ENCODE data around the gene HSF2BP. TPM values are rescaled to one million over a fixed set of nuclear protein-coding genes. Genes with fewer than 3 reads are reported as not detected.

HSF2BP gene
- total RNA-seq, 1 donor from 2014 or later = 1.0 TPM

- TF ChIP-seq CTCF (IDR thresholded peaks at IDR 0.05; ENCODE audit: partially characterized antibody, unreplicated experiment) = no peak
- no peak for DNase-seq
- Mint-ChIP-seq H3K4me3 (ENCODE audit: unreplicated experiment) (no peak overlapping the region), H3K27me3 (ENCODE audit: unreplicated experiment) (no peaks in the 10 kb centered on the region), H3K9me3 (ENCODE audit: unreplicated experiment) (no peaks in the 10 kb centered on the region), H3K36me3 (ENCODE audit: unreplicated experiment) (no peaks in the 10 kb centered on the region), H3K4me1 (ENCODE audit: low read depth, unreplicated experiment) (no peaks in the 10 kb centered on the region), H3K27ac (ENCODE audit: unreplicated experiment) (no peak overlapping the region)
These were observed 77.8 kb downstream of the HSF2BP start for GRCh38 chr21:43581453-43581852.

- H3K27ac Mint-ChIP-seq (ENCODE audit: unreplicated experiment) = no peak overlapping the region
- H3K36me3 Mint-ChIP-seq (ENCODE audit: unreplicated experiment) = no peaks in the 10 kb centered on the region
- H3K4me1 Mint-ChIP-seq (ENCODE audit: low read depth, unreplicated experiment) = no peaks in the 10 kb centered on the region
- no peak for DNase-seq
- H3K9me3 Mint-ChIP-seq (ENCODE audit: unreplicated experiment) = peaks cover 2% of the 10 kb centered on the region
- no peak overlapping the region for H3K4me3 Mint-ChIP-seq (ENCODE audit: unreplicated experiment)
- no peak for TF ChIP-seq CTCF (IDR thresholded peaks at IDR 0.05; ENCODE audit: partially characterized antibody, unreplicated experiment)
- no peaks in the 10 kb centered on the region for H3K27me3 Mint-ChIP-seq (ENCODE audit: unreplicated experiment)
These were observed 80.5 kb downstream of the HSF2BP start for GRCh38 chr21:43578677-43579303.

GRCh38 chr21:43575473-43575844 lies 83.8 kb downstream of the HSF2BP start:
- no peak for TF ChIP-seq CTCF (IDR thresholded peaks at IDR 0.05; ENCODE audit: partially characterized antibody, unreplicated experiment)
- Mint-ChIP-seq H3K27me3 (ENCODE audit: unreplicated experiment) (no peaks in the 10 kb centered on the region), H3K4me1 (ENCODE audit: low read depth, unreplicated experiment) (peaks cover 3% of the 10 kb centered on the region), H3K27ac (ENCODE audit: unreplicated experiment) (no peak overlapping the region), H3K4me3 (ENCODE audit: unreplicated experiment) (no peak overlapping the region), H3K36me3 (ENCODE audit: unreplicated experiment) (no peaks in the 10 kb centered on the region), H3K9me3 (ENCODE audit: unreplicated experiment) (peaks cover 2% of the 10 kb centered on the region)
- no peak for DNase-seq

GRCh38 chr21:43574741-43575472 lies 84.4 kb downstream of the HSF2BP start:
- H3K4me1 Mint-ChIP-seq (ENCODE audit: low read depth, unreplicated experiment) = peaks cover 3% of the 10 kb centered on the region

More at GRCh38 chr21:43574741-43575472, 84.4 kb downstream of the HSF2BP start:
- no peak for DNase-seq
- Mint-ChIP-seq H3K27me3 (ENCODE audit: unreplicated experiment) (no peaks in the 10 kb centered on the region), H3K36me3 (ENCODE audit: unreplicated experiment) (no peaks in the 10 kb centered on the region), H3K9me3 (ENCODE audit: unreplicated experiment) (peaks cover 2% of the 10 kb centered on the region), H3K27ac (ENCODE audit: unreplicated experiment) (no peak overlapping the region), H3K4me3 (ENCODE audit: unreplicated experiment) (no peak overlapping the region)
- no peak for TF ChIP-seq CTCF (IDR thresholded peaks at IDR 0.05; ENCODE audit: partially characterized antibody, unreplicated experiment)
